ACC112 (cell line): ENCODE data around the gene TEX54.

ENCODE experiments used
- H2AFZ ChIP-seq: fragments of 200-600 bp; sonication (generic); one replicate; pipeline ENCODE4 v1.6.0; 2017; ENCODE audit warnings: antibody characterized with exemption, low read length; ENCODE audit not compliant: unreplicated experiment
- H3K27ac ChIP-seq: fragments of 200-600 bp; sonication (generic); 2 replicates; pipeline ENCODE4 v1.5.1; 2014; ENCODE audit warnings: low read depth, mild to moderate bottlenecking, antibody characterized with exemption, low read length, moderate library complexity
- H3K27me3 ChIP-seq: fragments of 200-600 bp; sonication (generic); 2 replicates; pipeline ENCODE4 v1.6.1; 2014; ENCODE audit warnings: mild to moderate bottlenecking, antibody characterized with exemption, low read length, moderate library complexity, mixed read lengths; ENCODE audit not compliant: insufficient read depth
- H3K36me3 ChIP-seq: fragments of 200-600 bp; sonication (generic); 2 replicates; pipeline ENCODE4 v1.6.1; 2016; ENCODE audit warnings: mild to moderate bottlenecking, antibody characterized with exemption, low read length, moderate library complexity, mixed read lengths; ENCODE audit not compliant: insufficient read depth
- H3K4me1 ChIP-seq: fragments of 200-600 bp; sonication (generic); one replicate; pipeline ENCODE4 v1.6.1; 2016; ENCODE audit warnings: low read length, mixed read lengths; ENCODE audit not compliant: insufficient read depth, unreplicated experiment, control insufficient read depth
- H3K4me3 ChIP-seq: fragments of 200-600 bp; sonication (generic); 2 replicates; pipeline ENCODE4 v1.5.1; 2014; ENCODE audit warnings: mild to moderate bottlenecking, low read depth, low read length
- H3K79me2 ChIP-seq: fragments of 200-600 bp; sonication (generic); one replicate; pipeline ENCODE4 v1.6.0; 2016; ENCODE audit warnings: low read length; ENCODE audit not compliant: control insufficient read depth, unreplicated experiment, insufficient read depth

TEX54 gene

GRCh38 chr11:62854013-62854824 is 21.6 kb upstream of the TEX54 start:
- peaks cover 37% of the 10 kb centered on the region for H3K36me3 ChIP-seq
- no peak overlapping the region for H2AFZ ChIP-seq
- H3K27ac ChIP-seq, result peak overlapping the region; percentile 56
- peaks cover 61% of the 10 kb centered on the region for H3K79me2 ChIP-seq
- H3K27me3 ChIP-seq, result no peaks in the 10 kb centered on the region
- peaks cover 32% of the 10 kb centered on the region for H3K4me1 ChIP-seq
- peak overlapping the region; percentile 88 for H3K4me3 ChIP-seq

GRCh38 chr11:62853279-62853965 is 20.8 kb upstream of the TEX54 start:
- H2AFZ ChIP-seq, result no peak overlapping the region
- peaks cover 37% of the 10 kb centered on the region for H3K36me3 ChIP-seq
- peak overlapping the region; percentile 88 for H3K4me3 ChIP-seq
- H3K79me2 ChIP-seq, result peaks cover 60% of the 10 kb centered on the region
- H3K4me1 ChIP-seq, result peaks cover 32% of the 10 kb centered on the region
- peak overlapping the region; percentile 56; the same call in 1 of the 2 replicates for H3K27ac ChIP-seq
- H3K27me3 ChIP-seq, result no peaks in the 10 kb centered on the region

- peak overlapping the region; percentile 8; the same call in 1 of the 2 replicates for H3K27ac ChIP-seq
- H3K4me3 ChIP-seq, result peak overlapping the region; percentile 88
- peaks cover 26% of the 10 kb centered on the region for H3K4me1 ChIP-seq
- H3K79me2 ChIP-seq, result peaks cover 53% of the 10 kb centered on the region
- no peaks in the 10 kb centered on the region for H3K27me3 ChIP-seq
- peaks cover 37% of the 10 kb centered on the region for H3K36me3 ChIP-seq
- no peak overlapping the region for H2AFZ ChIP-seq
Measured at GRCh38 chr11:62852523-62853188, 20.0 kb upstream of the TEX54 start.

GRCh38 chr11:62851807-62852522 is 19.3 kb upstream of the TEX54 start:
- peaks cover 21% of the 10 kb centered on the region for H3K4me1 ChIP-seq
- no peak overlapping the region for H2AFZ ChIP-seq
- peak overlapping the region; percentile 8; the same call in 1 of the 2 replicates for H3K27ac ChIP-seq
- H3K27me3 ChIP-seq, result no peaks in the 10 kb centered on the region
- peaks cover 46% of the 10 kb centered on the region for H3K79me2 ChIP-seq
- peaks cover 37% of the 10 kb centered on the region for H3K36me3 ChIP-seq
- peak overlapping the region; percentile 88; the same call in 1 of the 2 replicates for H3K4me3 ChIP-seq

- H3K27ac ChIP-seq, result 0 out of 2 replicates have a peak overlapping the region, but pooled peaks have one; percentile 8
- peaks cover 38% of the 10 kb centered on the region for H3K79me2 ChIP-seq
- H3K4me1 ChIP-seq, result peaks cover 21% of the 10 kb centered on the region
- H3K36me3 ChIP-seq, result peaks cover 37% of the 10 kb centered on the region
- no peak overlapping the region for H2AFZ ChIP-seq
- no peak overlapping the region for H3K4me3 ChIP-seq
- H3K27me3 ChIP-seq, result no peaks in the 10 kb centered on the region
Measured at GRCh38 chr11:62850911-62851806, 18.5 kb upstream of the TEX54 start.

- H2AFZ ChIP-seq, result no peak overlapping the region
- H3K79me2 ChIP-seq, result peaks cover 8% of the 10 kb centered on the region
- peaks cover 9% of the 10 kb centered on the region for H3K4me1 ChIP-seq
- no peak overlapping the region for H3K4me3 ChIP-seq
- no peak overlapping the region for H3K27ac ChIP-seq
- H3K36me3 ChIP-seq, result peaks cover 12% of the 10 kb centered on the region
- no peaks in the 10 kb centered on the region for H3K27me3 ChIP-seq
Measured at GRCh38 chr11:62847767-62848314, 15.2 kb upstream of the TEX54 start.

GRCh38 chr11:62846177-62846576 is 13.5 kb upstream of the TEX54 start:
- Histone ChIP-seq H3K79me2 (no peaks in the 10 kb centered on the region), H3K4me1 (peaks cover 9% of the 10 kb centered on the region), H2AFZ (no peak overlapping the region), H3K4me3 (no peak overlapping the region), H3K27me3 (no peaks in the 10 kb centered on the region), H3K36me3 (no peaks in the 10 kb centered on the region), H3K27ac (no peak overlapping the region)

GRCh38 chr11:62844154-62844553 is 11.5 kb upstream of the TEX54 start:
- H3K27me3 ChIP-seq, result no peaks in the 10 kb centered on the region
- H3K27ac ChIP-seq, result no peak overlapping the region
- no peak overlapping the region for H3K4me3 ChIP-seq

GRCh38 chr11:62843466-62843865 is 10.8 kb upstream of the TEX54 start:
- no peak overlapping the region for H2AFZ ChIP-seq
- no peaks in the 10 kb centered on the region for H3K27me3 ChIP-seq
- H3K27ac ChIP-seq, result no peak overlapping the region
- peaks cover 9% of the 10 kb centered on the region for H3K79me2 ChIP-seq
- H3K4me1 ChIP-seq, result peaks cover 9% of the 10 kb centered on the region
- H3K36me3 ChIP-seq, result no peaks in the 10 kb centered on the region
- H3K4me3 ChIP-seq, result no peak overlapping the region

More at GRCh38 chr11:62844154-62844553, 11.5 kb upstream of the TEX54 start:
- H3K79me2 ChIP-seq, result peaks cover 2% of the 10 kb centered on the region
- no peaks in the 10 kb centered on the region for H3K36me3 ChIP-seq
- H3K4me1 ChIP-seq, result peaks cover 9% of the 10 kb centered on the region
- no peak overlapping the region for H2AFZ ChIP-seq
